ENCODE measurements around the gene SNX9. TPM values are rescaled to one million over a fixed set of nuclear protein-coding genes. Genes with fewer than 3 reads are reported as not detected.
"Not testable (repeated sequence)": the region's sequence is repeated elsewhere in the genome, so short reads cannot be mapped to it uniquely, and the experiment has no call there.

Gene SNX9
- total RNA-seq, 1 donor from 2014 or later = 6.6 TPM

DNA sequence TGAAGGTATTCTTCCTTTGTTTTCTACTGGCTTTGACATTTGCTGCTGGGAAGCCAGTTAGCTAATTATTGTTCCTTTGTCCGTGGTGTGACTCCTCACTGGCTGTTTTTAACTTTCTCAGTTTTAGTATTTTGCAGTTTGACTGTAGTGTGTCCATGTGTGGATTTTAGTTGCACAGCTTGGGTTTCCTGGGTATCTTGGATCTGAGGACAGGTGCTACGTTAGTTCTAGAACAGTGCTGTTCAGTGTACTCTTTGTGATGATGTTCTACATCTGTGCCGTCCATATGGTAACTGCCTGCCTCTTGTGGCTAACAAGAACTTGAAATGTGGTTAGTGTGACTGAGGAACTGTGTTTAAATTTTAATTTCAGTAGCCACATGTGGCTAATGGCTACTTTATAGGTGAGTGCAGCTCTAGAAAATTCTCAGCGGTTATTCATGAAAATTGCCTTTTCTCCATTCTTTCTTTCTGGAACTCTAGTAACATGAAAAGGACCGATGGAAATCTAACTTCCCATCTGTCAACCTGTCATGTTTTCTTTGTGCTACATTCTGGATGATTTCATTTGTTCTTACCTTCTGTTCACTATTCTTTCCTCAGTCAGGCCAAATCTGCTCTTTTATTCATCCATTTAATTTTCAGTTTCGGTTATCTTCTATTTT, 7.4 kb downstream of the SNX9 start:
- intact Hi-C loops (cut with micrococcal nuclease) = no loop called here

DNA sequence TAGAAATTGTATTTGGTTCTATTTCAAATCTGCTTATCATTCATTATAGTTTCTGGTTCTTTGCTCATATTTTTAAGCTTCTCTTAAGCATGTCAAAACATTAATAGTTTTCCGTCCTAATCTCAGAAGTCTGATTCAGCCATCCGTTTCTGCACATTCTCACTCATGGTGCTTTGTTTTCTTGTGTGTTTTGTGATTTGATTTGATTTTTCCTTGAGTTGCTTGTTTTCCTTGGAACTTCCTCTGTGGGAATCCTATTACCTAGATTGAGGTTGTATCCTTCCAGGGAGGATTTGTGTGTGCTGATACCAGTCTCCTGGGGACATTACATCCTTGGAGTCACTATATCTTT, 7.9 kb downstream of the SNX9 start:
- intact Hi-C loops (cut with micrococcal nuclease) = no loop called here

- intact Hi-C loops (cut with micrococcal nuclease) = no loop called here
Observed at GRCh38 chr6:157831424-157832249, 8.6 kb downstream of the SNX9 start.

DNA sequence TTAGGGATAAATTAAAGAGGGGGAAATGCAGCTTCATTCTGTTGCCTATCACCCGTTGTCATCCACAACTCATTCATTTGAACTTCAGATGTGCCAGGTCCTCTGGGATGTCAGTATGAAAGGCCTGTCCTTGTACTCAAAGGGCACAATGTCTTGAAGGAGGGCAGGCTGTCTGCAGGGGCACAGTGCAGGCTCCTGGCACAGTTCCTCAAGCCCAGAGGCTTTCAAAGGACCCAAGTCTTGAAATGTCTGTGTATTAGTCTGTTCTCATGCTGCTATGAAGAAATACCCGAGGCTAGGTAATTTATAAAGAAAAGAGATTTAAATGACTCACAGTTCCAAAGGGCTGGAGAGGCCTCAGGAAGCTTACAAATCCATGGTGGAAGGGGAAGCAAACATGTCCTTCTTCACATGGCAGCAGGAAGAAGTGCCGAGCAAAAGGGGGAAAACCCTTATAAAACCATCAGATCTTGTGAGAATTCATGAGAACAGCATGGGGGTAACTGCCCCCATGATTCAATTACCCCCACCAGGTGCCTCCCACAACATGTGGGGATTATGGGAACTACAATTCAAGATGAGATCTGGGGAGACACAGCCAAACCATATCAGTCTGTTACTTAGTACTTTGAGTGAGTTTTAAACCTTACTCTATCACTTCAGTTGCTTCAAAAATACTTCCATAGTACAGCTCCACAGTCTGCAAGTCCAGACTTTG, 9.4 kb downstream of the SNX9 start:
- intact Hi-C loops (cut with micrococcal nuclease) = no loop called here

DNA sequence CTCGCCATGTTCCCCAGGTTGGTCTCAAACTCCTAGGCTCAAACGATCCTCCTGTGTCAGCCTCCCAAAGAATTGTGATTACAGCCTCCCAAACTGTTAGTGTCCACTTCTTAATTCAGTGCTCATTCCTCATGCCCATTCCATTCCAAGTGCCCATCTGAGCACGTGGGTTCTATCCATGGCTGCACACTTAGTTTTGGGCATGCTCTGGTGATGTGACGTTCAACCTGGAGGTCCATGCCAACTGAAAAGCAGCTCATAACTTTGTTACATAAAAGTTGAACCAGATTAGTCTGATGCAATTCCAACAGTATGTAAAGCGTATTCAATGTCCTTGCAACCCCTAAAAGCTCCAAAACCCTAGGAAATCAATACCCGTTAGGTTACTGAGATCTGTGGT, 11.5 kb downstream of the SNX9 start:
- intact Hi-C loops (cut with micrococcal nuclease) = no loop called here

GRCh38 chr6:157838718-157839430, 15.8 kb downstream of the SNX9 start:
- intact Hi-C loops (cut with micrococcal nuclease) = no loop called here

- intact Hi-C loops (cut with micrococcal nuclease) = no loop called here
Observed at GRCh38 chr6:157839606-157840005, 16.6 kb downstream of the SNX9 start.

DNA sequence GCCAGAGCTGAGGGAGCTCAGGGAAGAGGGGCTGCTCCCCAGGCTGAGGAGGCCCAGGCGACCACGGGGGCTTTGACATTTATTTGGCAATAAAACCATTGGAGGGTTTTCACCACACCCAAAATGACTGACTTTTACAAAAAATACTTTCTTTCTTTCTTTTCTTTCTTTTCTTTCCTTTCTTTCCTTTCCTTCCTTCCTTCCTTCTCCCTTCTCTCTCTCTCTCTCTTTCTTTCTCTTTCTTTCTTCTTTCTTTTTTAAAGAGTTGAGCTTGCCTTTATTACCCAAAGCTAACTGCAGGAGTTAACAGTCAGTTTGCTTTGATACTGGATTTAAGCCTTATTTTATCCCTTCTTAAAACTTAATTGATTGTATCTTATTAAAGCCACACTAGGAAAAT, 17.2 kb downstream of the SNX9 start:
- intact Hi-C loops (cut with micrococcal nuclease) = no loop called here

- intact Hi-C loops (cut with micrococcal nuclease) = no loop called here
Observed at GRCh38 chr6:157840776-157841175, 17.7 kb downstream of the SNX9 start.

- intact Hi-C loops (cut with micrococcal nuclease) = no loop called here
Observed at GRCh38 chr6:157841211-157841840, 18.3 kb downstream of the SNX9 start.

GRCh38 chr6:157842212-157842611, 19.2 kb downstream of the SNX9 start:
- intact Hi-C loops (cut with micrococcal nuclease) = no loop called here

GRCh38 chr6:157844196-157844595, 21.1 kb downstream of the SNX9 start:
- intact Hi-C loops (cut with micrococcal nuclease) = not testable (repeated sequence)

DNA sequence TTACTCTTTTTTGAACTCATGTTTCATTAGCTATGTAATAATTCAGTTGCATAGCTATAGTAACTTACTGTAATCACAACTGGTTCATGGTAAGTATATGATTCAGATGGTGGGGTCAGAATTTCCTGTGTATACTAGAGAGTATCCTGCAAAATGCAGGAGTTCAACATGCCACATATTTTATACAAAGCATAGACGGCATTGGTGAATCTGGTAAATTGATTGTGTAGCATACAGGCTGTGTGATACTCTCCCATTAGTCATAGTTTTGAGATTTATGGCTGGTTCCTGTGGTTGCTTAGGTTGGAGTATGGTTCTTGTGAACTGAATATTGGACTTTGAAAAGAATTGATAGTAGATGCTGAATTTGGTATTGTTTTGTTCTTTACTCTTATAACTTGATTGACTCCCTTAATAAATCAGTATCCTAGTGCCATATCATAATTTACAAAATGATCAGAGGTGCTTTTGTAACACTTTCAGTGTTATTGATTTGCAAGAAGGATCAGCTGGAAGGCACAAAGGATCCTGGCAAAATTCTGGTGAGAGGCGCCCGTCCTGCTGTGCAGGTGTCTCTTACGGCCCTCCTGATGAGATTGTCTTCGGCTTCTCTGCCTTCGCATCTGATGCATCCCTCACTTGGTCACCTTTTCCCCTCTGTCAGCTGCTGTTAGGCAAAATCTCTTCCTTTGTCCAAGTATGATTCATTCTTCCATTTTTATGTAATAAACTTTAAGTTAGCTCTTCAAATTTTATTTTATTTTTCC, 22.6 kb downstream of the SNX9 start:
- intact Hi-C loops (cut with micrococcal nuclease) = no loop called here

DNA sequence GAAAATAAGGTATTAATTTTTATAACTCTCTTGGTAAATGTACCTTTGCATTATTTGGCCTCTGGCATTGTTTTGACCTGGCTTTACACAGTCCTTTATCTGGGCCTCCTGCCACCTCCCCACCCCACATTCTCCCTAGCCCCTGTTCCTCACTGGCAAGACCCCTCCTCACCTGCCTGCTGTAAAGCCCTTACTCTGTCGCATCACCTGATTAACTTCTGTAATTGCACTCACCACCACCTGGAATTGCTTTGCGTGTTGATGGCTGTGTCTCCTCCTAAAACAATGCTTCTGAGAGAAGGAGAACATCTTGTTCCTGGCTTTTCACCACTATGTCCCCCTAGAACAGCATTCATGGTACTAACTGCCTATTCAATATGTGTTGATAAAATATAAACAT, 24.8 kb downstream of the SNX9 start:
- intact Hi-C loops (cut with micrococcal nuclease) = no loop called here

DNA sequence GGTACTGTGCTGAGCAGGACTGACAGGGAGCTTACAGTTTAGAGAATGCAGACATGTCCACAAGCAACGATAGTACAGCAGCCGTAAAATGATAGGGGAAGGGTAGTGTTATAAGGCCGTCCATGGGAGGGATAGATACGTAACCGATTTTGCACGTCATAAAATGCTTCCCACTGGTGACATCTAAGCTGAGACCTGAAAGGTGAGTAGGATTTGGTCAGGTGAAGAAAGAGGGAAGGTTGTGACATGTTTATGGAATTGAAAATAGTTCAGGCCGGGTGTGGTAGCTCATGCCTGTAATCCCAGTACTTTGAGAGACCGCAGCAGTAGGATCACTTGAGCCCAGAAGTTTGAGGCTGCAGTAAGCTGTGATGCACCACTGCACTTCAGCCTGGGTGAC, 25.6 kb downstream of the SNX9 start:
- intact Hi-C loops (cut with micrococcal nuclease) = no loop called here

GRCh38 chr6:157849288-157850017, 26.4 kb downstream of the SNX9 start:
- intact Hi-C loops (cut with micrococcal nuclease) = no loop called here

- intact Hi-C loops (cut with micrococcal nuclease) = no loop called here
Observed at GRCh38 chr6:157850030-157850429, 27.0 kb downstream of the SNX9 start.

GRCh38 chr6:157853018-157853805, 30.2 kb downstream of the SNX9 start:
- intact Hi-C loops (cut with micrococcal nuclease) = no loop called here

- intact Hi-C loops (cut with micrococcal nuclease) = no loop called here
Observed at GRCh38 chr6:157853902-157854502, 31.0 kb downstream of the SNX9 start.
